Suppressor macrophage treated with lipopolysaccharide for 4 hours (primary cell): Measurements from ENCODE around the gene INF2.
"Not testable (repeated sequence)": the region's sequence is repeated elsewhere in the genome, so short reads cannot be mapped to it uniquely, and the experiment has no call there.

Experiments
- DNase-seq: peaks from one replicate; pipeline ENCODE4 v3.0.0-alpha.2; 2020

INF2 gene

GRCh38 chr14:104657563-104658324, 31.7 kb upstream of the INF2 start:
- DNase-seq = no peak

DNA sequence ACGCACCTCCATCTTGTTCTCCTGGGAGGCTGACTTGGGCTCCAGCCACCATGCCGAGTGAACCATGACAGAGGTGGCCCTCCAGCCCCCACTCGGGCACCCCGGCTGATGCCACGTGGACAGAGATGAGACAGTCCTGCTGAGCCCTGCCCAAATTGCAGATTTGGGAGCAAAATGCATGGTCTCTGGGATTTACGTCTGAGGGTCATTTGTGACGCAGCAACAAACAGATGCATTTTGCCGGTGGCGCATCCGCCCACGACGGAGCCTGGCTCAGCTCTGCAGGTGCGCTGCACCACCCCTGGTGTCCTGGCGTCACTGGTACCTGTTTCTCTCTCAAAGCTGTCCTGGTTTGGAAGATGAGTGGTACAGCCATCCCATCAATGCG, 31.1 kb upstream of the INF2 start:
- no peak for DNase-seq

GRCh38 chr14:104659146-104659545, 30.3 kb upstream of the INF2 start:
- no peak for DNase-seq

GRCh38 chr14:104659764-104660523, 29.5 kb upstream of the INF2 start:
- DNase-seq = peak; percentile 38

- peak; percentile 26 for DNase-seq
Measured at GRCh38 chr14:104660597-104660996, 28.8 kb upstream of the INF2 start.

DNA sequence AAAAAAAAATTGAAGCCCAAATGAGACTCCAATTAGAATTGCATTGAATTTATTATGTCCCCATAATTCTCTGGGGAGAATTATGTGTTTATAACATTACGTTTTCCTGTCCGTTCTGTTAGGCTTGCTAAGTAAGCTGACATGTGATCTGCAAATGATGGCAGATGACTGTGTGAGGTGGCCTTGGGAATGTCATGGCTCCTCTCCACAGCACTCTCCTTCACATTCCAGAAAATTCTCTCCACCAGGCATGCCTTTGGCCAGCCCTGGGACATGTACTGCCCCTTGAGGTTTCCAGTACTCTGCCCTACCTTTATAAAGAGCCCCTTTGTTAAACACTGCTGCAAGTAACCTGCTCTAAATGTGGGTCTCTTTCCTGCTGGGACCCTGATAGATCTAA, 28.3 kb upstream of the INF2 start:
- DNase-seq = no peak

- not testable (repeated sequence) for DNase-seq
Measured at GRCh38 chr14:104661528-104662157, 27.8 kb upstream of the INF2 start.

GRCh38 chr14:104662472-104662871, 26.9 kb upstream of the INF2 start:
- DNase-seq = not testable (repeated sequence)

DNA sequence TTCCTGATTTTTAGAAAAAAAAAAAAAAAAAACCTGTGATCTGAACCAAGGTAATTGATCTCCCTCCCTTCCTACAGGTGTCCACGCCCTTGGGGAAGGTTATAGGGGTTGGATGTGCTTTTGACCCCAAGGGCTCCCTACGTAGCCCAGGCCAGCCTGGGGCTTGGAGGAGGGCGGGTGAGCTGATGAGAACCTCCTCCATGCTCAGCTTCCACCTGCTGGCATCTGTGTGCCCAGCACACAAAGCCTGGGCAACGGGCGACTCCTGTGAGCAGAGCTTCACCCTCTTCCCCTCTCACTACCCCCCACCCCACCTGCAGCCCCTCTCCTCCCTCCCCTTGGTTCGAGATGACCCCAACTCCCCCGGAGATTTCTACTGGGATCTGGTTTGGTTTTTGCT, 25.3 kb upstream of the INF2 start:
- DNase-seq = no peak

DNA sequence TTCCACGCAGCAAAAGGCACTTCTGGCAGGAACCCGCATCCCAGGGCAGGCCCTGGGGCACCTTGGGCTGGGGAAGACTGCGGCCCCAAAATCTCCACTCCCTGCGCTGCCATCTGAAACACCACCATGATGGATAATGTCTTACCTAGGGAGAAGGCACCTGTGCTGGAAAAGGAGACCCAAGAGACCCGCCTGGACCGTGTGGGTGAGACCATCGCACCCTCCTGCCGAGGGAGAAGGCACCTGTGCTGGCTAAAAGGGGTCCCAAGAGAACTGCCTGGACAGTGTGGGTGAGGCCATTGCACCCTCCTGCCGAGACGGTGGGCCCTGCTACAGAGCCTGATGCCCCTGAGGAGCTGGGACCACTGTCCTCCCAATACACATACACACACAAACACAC, 24.8 kb upstream of the INF2 start:
- DNase-seq = no peak

DNA sequence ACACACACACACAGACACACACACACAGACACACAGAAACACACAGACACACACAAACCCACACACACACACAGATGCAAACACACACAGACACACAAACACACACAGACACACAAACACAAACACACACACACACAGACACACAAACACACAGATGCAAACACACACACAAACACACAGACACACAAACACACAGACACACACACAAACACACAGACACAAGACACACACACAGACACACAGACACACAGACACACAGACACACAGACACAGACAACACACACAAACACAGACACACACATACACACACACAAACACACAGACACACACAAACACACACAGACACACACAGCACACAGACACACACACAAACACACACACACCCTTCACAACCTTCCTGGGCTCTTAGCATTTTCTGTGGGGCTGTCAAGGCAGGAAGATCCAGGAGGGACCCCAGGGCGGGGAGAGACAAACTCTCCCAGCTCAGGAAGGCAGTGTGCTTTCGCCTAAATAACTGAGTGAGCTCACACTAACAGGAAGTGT, 24.2 kb upstream of the INF2 start:
- no peak for DNase-seq

DNA sequence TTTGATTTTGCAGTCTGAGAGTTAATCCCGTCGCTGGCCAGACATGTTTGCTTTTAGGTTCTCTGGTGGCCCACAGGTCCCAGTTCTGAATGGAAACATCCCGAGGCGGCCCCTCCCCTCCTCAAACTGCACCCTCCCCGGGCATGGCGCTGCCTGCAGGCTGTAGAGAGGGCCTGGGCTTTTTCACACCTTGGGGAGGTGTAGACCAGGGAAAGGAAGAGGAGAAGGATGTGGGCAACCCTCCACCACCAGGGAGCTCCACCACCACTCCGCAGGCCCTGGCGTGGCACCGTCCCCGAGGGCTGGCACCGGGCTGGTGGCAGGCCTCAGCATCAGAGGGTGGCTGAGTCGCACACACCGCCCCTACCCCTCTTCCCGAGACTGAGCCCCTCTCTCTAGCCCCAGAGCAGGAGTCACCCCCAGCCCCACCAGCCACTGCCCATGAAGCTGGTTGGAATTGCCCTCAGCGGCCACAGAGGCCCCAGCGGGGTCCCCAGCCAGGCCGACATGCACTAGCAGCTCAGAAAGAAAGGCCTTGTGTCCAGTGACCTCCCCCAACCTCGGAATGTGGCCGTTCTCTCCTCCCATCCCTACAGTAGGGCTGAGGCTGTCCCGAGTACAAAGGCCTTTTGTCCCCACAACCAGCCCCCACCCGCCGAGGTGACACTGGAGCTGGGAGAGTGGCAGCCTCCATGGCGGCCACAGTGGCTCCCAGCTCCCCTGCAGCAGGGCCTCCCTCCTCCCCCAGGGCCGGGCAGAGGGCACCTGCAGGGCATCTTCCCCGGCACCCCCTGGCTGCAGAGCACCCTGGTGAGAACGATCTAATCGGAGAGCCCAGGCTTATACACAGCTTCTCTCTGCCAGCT, 23.5 kb upstream of the INF2 start:
- no peak for DNase-seq

DNA sequence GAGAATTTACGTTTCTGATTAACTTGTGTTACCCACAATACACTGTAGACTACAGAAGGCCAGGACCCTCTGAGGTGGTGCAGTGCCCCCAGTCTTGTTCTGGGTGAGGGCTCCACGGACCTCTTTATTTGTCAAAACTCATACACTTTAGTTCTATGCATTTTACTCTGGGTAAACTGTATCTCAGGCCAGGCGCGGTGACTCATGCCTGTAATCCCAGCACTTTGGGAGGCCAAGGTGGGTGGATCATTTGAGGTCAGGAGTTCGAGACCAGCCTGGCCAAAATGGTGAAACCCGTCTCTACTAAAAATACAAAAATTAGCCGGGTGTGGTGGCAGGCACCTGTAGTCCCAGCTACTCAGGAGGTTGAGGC, 22.9 kb upstream of the INF2 start:
- not testable (repeated sequence) for DNase-seq

- DNase-seq = no peak
Measured at GRCh38 chr14:104666981-104667380, 22.4 kb upstream of the INF2 start.

DNA sequence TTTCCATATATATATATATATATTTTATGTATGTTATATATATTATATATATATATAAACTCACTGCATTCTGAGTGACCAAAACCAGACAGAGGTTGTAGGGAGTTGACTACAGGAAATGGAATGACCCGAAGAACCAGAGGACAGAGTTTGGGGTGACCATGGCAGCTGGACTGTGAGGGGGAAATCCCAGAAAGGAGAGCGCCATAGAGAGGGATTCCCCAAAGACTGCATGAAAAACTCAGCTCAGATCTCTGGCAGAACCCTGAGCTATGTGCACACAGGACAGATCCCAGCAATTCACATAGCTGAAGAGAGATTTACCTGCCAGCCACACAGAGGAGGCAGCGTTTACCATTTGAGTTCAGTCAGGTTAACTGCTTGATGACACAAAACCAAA, 19.7 kb upstream of the INF2 start:
- DNase-seq = no peak

DNA sequence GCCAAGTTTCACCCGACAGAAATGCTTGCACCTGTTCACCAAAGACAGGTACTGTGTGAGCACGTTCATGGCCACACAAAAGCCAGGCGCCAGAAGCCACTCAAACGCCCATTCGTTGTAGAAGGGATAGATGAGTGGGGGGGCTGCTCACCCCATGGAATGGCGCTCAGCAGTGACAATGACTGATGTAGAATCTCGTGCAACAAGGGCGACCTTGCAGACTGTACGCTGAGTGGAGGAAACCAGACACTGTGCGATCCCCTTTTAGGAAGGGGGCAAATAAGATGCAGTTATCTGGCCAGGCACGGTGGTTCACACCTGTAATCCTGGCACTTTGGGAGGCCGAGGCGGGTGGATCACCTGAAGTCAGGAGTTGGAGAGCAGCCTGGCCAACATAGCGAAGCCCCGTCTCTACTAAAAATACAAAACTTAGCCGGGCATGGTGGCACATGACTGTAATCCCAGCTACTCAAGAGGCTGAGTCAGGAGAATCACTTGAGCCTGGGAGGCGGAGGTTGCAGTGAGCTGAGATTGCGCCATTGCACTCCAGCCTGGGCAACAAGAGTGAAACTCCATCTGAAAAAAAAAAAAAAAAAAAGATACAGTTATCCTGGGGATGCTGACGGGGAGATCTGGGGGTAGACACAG, 18.0 kb upstream of the INF2 start:
- DNase-seq = not testable (repeated sequence)

- not testable (repeated sequence) for DNase-seq
Measured at GRCh38 chr14:104672119-104672518, 17.3 kb upstream of the INF2 start.

DNA sequence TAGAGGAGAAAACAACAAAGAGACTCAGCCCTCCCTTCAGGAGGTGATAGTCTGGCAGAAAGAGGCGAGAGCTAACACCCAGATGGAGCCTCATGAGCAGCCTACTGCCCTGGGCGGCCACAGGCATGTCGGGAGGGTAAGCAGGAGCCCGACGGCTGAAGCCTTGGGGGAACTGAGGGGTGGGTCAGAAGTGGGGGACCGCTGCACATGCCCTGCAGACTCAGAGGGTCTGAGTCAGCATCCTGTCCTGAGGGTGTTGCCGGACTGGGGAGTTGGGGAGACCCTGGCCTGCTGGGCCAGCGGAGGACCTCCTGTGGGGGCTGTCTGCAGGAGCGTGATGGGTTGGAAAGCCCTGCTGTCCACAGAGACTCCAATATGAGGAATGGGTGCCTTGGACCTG, 15.9 kb upstream of the INF2 start:
- DNase-seq = no peak

DNA sequence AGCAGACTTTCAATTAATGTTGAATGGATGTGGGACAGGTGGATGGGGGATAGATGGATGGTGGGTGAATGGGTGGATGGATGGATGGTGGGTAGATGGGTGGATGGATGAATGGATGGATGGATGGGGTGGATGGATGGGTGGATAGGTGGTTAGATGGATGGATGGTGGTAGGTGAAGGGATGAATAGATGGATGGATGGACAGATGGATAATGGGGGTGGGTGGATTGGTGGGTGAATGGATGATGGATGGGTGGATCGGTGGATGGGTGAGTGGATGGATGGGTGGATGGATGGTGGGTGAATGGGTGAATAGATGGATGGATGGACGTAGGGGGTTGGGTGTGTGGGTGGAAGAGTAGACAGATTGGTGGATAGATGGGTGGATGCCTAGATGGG, 14.0 kb upstream of the INF2 start:
- no peak for DNase-seq

- DNase-seq = no peak
Measured at GRCh38 chr14:104676130-104676693, 13.2 kb upstream of the INF2 start.

DNA sequence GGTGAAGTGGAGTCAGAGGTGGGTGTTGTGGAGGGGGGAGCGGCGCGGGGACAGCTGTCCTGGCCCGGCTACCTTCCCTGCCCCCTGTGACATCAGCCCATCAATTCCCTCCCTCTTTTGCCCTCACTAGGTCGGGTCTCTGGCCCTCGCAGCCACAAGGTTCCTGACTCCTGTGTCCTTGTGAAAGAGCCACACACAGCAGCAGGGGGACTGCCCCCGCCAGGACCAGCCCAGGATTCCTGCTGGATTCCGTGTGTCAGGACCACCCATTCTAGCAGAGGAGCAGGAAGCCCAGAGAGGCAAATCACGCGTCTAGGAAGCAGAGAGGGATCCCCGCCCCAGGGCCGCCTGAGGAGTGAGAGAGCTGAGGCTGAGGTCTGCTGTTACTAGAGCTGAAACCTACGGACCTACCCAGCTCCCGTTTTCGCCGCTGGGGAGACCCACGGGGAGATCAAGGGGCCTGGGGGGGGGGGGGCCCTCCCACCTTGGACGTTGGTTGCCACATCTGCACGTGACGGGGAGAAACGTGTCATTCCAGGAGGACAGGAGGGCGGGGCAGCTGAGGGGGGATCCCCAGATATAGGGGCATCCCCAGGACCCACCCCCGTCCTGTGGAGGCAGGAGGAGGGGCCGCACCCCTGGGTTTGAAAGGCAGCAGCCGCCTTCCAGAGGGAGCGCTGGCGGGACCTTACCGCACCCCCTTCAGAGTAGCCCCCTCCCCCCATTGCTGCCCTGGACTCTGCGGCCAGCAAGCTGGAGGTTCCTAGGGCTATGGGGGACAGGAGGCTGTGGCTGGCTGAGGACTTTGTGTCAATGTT, 12.5 kb upstream of the INF2 start:
- DNase-seq = no peak
